GM12872 (cell line): Measurements from ENCODE around the gene ITGAX.

Experiments used
- CTCF ChIP-seq: IDR thresholded peaks from 3 replicates; pipeline ENCODE4 v1.5.1; 2011; ENCODE audit warnings: low read depth, mild to moderate bottlenecking, low read length, moderate library complexity; ENCODE audit not compliant: insufficient read depth

The ITGAX gene

DNA sequence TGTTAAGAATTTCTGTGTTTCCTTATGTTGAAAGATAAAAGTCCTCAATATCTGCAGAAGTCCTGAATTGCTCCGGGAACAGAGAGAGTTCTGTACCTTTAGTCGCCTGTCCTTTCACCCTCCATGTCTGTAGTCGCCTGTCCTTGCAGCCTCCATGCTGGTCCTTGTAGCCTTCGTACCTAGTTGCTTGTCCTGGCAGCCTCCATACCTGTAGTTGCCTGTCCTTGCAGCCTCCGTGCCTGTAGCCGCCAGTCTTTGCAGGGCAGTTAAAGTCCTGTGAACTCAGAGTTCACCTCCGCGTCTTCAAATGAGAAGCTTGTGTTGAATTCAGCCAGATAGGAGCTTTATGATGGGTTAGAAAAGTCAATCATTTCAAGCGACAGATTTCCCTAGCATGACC, 19.5 kb upstream of the ITGAX start:
- no peak for TF ChIP-seq CTCF

- TF ChIP-seq CTCF, result no peak
Measured at GRCh38 chr16:31344712-31345111, 10.3 kb upstream of the ITGAX start.

- TF ChIP-seq CTCF, result no peak
Measured at GRCh38 chr16:31347445-31347844, 7.5 kb upstream of the ITGAX start.

DNA sequence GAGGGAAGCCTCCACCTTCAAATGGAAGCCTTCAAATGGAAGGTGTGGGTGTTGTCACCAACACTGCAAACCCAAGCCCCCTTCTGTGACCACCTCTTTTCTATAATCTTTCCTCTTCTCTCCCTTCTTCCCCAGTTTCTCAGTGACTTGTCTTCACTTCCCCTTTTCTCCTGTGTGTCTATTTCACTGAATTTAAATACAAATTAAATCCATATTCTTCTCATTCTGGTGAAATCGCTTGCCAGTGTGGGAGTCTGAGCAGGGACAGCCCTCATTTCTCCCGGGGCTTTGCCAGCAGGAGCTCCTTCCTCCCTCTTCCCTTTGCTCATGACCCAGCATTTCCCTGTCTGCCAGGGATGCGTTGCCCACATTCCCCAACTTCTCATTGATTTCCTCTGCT, 6.4 kb upstream of the ITGAX start:
- TF ChIP-seq CTCF, result no peak

- no peak for TF ChIP-seq CTCF
Measured at GRCh38 chr16:31350275-31351005, 4.5 kb upstream of the ITGAX start.

DNA sequence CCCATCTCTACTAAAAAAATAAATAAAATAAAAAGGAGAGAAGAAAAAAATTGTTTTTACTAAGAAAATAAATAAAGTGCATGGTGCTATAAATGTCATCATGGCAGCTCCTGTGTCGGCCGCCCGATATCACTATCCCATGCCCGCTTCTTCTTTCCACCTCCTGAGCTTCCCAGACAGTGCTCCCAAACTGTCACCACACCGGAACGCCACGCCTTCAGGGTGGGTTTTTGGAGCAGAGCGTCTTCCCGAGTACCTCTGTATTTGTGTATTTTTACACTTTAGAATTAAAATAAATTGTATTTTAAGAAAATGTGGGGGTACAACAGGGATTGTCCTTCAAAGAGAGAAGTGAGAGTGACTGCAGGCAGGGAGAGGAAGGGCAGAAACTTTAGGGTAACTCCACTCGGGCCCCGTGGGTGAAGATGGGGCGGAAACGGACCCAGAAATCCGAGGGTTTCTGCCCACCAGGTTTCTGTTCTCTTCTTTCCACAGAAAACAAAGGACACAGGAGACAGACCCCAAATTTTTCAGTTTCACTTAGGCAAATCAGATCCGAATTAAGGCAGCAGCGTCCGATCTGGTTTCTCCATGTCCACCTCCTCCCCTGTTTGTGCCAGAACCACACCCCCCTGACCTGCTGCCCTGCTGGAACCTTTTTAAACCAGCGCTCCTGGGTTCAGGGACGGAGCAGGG, 3.6 kb upstream of the ITGAX start:
- TF ChIP-seq CTCF, result no peak

- TF ChIP-seq CTCF, result no peak
Measured at GRCh38 chr16:31351942-31352325, 3.0 kb upstream of the ITGAX start.
